Measurements from ENCODE around the gene LBX2. TPM values are rescaled to one million over a fixed set of nuclear protein-coding genes. Genes with fewer than 3 reads are reported as not detected.
A peak's percentile ranks its signal among the peaks of the same experiment; 100 is the strongest.

LBX2 gene
- total RNA-seq, 4 donors from 2014 or later = 0.32 to 1.7 (median 0.84) TPM

DNA sequence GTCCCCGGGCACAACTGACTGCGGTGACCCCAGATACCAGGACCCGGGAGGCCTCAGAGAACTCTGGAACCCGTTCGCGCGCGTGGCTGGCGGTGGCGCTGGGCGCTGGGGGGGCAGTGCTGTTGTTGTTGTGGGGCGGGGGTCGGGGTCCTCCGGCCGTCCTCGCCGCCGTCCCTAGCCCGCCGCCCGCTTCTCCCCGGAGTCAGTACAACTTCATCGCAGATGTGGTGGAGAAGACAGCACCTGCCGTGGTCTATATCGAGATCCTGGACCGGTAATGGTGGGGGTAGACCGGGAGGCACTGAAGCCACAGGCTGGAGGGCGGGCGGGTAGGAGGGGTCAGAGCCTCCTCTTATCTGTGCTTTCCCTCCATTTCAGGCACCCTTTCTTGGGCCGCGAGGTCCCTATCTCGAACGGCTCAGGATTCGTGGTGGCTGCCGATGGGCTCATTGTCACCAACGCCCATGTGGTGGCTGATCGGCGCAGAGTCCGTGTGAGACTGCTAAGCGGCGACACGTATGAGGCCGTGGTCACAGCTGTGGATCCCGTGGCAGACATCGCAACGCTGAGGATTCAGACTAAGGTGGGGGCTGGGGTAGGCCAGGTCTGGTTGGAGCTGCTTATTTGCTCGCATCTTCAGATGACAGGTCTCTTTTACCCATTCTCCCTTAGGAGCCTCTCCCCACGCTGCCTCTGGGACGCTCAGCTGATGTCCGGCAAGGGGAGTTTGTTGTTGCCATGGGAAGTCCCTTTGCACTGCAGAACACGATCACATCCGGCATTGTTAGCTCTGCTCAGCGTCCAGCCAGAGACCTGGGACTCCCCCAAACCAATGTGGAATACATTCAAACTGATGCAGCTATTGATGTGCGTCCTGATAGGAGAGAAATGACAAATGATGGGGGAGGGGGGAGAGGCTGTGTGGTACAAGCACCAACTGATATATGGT is 31.1 kb upstream of the LBX2 start:
- Histone ChIP-seq H3K4me1 (peaks cover 24 to 42% (median 33%) of the 10 kb centered on the region in 4 donors), H3K9me3 (no peaks in the 10 kb centered on the region), H3K27me3 (no peaks in the 10 kb centered on the region), H3K27ac (replicated peaks in 1 of 4) (peak overlapping the region; percentile 83 to 89 (median 87)), H3K36me3 (peaks cover 30 to 52% (median 47%) of the 10 kb centered on the region in 4 donors), H3K4me3 (peak overlapping the region; percentile 62 to 92 (median 86))
- intact Hi-C loops (cut with DNase I) = no loop called here
- TF ChIP-seq POLR2AphosphoS5 (IDR thresholded peaks at IDR 0.05) = peak in 1 of 2 donors; percentile 27
- no peak for TF ChIP-seq POLR2A (IDR thresholded peaks at IDR 0.05; ENCODE audit: low read depth)
- TF ChIP-seq CTCF (IDR thresholded peaks at IDR 0.05) = no peak
- no peak for TF ChIP-seq EP300 (IDR thresholded peaks at IDR 0.05)
- WGBS = 4% methylated on average over 25 of the region's 54 CpGs
- no peak for DNase-seq (ENCODE audit: extremely low spot score)

GRCh38 chr2:74529357-74530238 is 30.2 kb upstream of the LBX2 start, which contains the start of the genes AUP1 and HTRA2:
TSS of gene AUP1 (minus strand) at chr2:74529706. CDS start at chr2:74529629, 77 bp downstream.
TSS of gene HTRA2 (plus strand) at chr2:74529933. CDS start at chr2:74530007, 74 bp downstream.
- Histone ChIP-seq H3K9me3 (no peaks in the 10 kb centered on the region), H3K27ac (replicated peaks in 1 of 4) (peak within 1 kb of the TSS; percentile 83 to 89 (median 87)), H3K4me1 (peaks cover 24 to 42% (median 33%) of the 10 kb centered on the region in 4 donors), H3K4me3 (peak within 1 kb of the TSS; percentile 62 to 92 (median 86)), H3K36me3 (peaks cover 30 to 58% (median 49%) of the 10 kb centered on the region in 4 donors), H3K27me3 (no peaks in the 10 kb centered on the region)
- intact Hi-C loops (cut with DNase I) = loop anchor here (1.0 to 5.0 kb wide), 4 partner anchors 25 to 58 kb away; partner anchors contain the start of gene DOK1
- WGBS = 1% methylated on average over 36 of the region's 87 CpGs
- DNase-seq (ENCODE audit: extremely low spot score) = peak; percentile 99
- peak; percentile 92 to 95 for TF ChIP-seq POLR2AphosphoS5 (IDR thresholded peaks at IDR 0.05)
- peak in 1 of 3 experiments; percentile 20 for TF ChIP-seq CTCF (IDR thresholded peaks at IDR 0.05)
- TF ChIP-seq POLR2A (IDR thresholded peaks at IDR 0.05; ENCODE audit: low read depth) = peak; percentile 53
- TF ChIP-seq EP300 (IDR thresholded peaks at IDR 0.05) = no peak

DNA sequence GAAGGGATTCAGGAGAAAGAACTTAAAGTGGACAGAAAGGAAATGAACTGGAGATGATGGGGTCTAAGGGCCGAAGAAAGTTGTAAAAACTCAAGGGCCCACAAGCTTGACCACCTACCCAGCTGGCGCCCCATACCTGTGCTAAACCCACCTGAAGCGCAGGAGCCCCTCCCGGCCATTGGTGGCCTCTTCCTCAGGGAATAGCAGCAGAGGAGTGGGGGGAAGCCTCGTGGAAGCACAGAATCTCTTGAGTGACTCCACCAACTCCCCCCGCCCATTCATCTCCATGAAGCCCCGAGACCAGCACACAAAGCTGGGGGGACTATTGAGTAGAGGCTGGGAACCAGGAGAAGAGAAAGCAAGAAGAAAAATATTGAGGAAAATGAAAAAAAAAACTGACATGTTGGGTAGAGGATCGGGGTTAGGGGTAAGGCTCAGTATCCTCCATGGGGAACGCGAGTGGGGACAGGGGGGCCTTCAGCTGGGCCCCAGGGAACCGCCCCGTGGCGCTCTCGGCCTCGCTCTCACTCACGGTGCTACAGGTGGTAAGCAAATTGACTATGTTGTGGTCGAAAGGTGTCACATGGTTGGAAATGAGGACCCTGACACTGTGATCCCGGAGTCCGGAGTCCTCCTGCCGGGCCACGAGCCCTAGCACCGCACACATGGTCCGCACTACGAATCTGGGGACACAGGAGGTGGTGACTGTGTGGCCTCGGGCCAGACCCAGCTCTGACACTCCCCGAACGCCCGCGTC is 29.4 kb upstream of the LBX2 start:
- H3K27ac ChIP-seq (replicated peaks in 1 of 4) = peak overlapping the region; percentile 83 to 89 (median 87)
- no peak for DNase-seq (ENCODE audit: extremely low spot score)
- H3K27me3 ChIP-seq = no peaks in the 10 kb centered on the region
- H3K36me3 ChIP-seq = peaks cover 30 to 52% (median 47%) of the 10 kb centered on the region in 4 donors
- H3K4me3 ChIP-seq = peak overlapping the region; percentile 62 to 92 (median 86)
- 26% methylated on average over 17 of the region's 29 CpGs for WGBS
- no peaks in the 10 kb centered on the region for H3K9me3 ChIP-seq
- peaks cover 24 to 42% (median 33%) of the 10 kb centered on the region in 4 donors for H3K4me1 ChIP-seq
- intact Hi-C loops (cut with DNase I) = loop anchor here (1.0 to 5.0 kb wide), 4 partner anchors 26 to 59 kb away; partner anchors contain the start of gene DOK1
- no peak for TF ChIP-seq POLR2A (IDR thresholded peaks at IDR 0.05; ENCODE audit: low read depth)

- H3K4me3 ChIP-seq = no peak overlapping the region
- H3K27me3 ChIP-seq = no peaks in the 10 kb centered on the region
- peaks cover 27 to 42% (median 37%) of the 10 kb centered on the region in 4 donors for H3K36me3 ChIP-seq
- TF ChIP-seq POLR2A (IDR thresholded peaks at IDR 0.05; ENCODE audit: low read depth) (no peak), EP300 (IDR thresholded peaks at IDR 0.05) (no peak), CTCF (IDR thresholded peaks at IDR 0.05) (no peak), POLR2AphosphoS5 (IDR thresholded peaks at IDR 0.05) (no peak)
- peaks cover 24 to 42% (median 33%) of the 10 kb centered on the region in 4 donors for H3K4me1 ChIP-seq
- H3K27ac ChIP-seq (replicated peaks in 1 of 4) = no peak overlapping the region
- H3K9me3 ChIP-seq = no peaks in the 10 kb centered on the region
- WGBS = 91% methylated on average over 9 of the region's 9 CpGs
- no peak for DNase-seq (ENCODE audit: extremely low spot score)
- intact Hi-C loops (cut with DNase I) = loop anchor here (2.0 to 5.0 kb wide), 3 partner anchors 25 to 60 kb away; no protein-coding TSS in a partner anchor
These were observed 28.3 kb upstream of the LBX2 start for GRCh38 chr2:74527741-74528140.

Data from esophagus muscularis mucosa (tissue), 4 donors.